HCT116 (cell line): ENCODE data around the gene THRB. TPM values are rescaled to one million over a fixed set of nuclear protein-coding genes. Genes with fewer than 3 reads are reported as not detected.

Experiments used
- ATAC-seq: fragments of 200-7000 bp; cut with Tn5 transposase; 2 replicates; pipeline ENCODE4 v1.9.1; 2020; ENCODE audit warnings: mild to moderate bottlenecking, moderate library complexity
- BruUV-seq: library from RNA; stranded (reverse); fragments of 400-500 nt; replicated peaks from 2 replicates; lab custom pipeline; 2021; lab: Mats Ljungman, UMichigan
- CTCF ChIA-PET: fragments of 300-600 bp; sonication (Branson Sonifier 250); formaldehyde crosslinking; loops from one replicate; lab custom pipeline; 2021; ENCODE audit warnings: antibody characterized with exemption; lab: Charles Lee
- POLR2A ChIA-PET: fragments of 300-600, 350-600 bp; sonication (Branson Sonifier 250); formaldehyde crosslinking; loops from one replicate; lab custom pipeline; 2021; ENCODE audit warnings: antibody characterized with exemption; lab: Charles Lee
- RAD21 ChIA-PET, 2 experiments: fragments of 300-600 bp; sonication (Branson Sonifier 250); formaldehyde crosslinking; loops; one replicate each; lab custom pipeline; 2023; ENCODE audit warnings: low total read pairs in 2 of 2; ENCODE audit not compliant: uncharacterized antibody in 2 of 2, unreplicated experiment in 2 of 2, low non-redundant PET in 1 of 2; lab: Charles Lee
- DNase-seq: peaks from one replicate; pipeline ENCODE4 v3.0.0-alpha.2; 2010; ENCODE audit warnings: low read depth, low spot score
- H2AFZ ChIP-seq: fragments of 200-600 bp; shearing (Covaris generic), sonication (generic); 2 replicates; pipeline ENCODE4 v1.6.1; 2017; ENCODE audit warnings: low read depth, mixed run types, mixed read lengths, antibody characterized with exemption, low read length; ENCODE audit not compliant: poor library complexity, severe bottlenecking
- H3K27ac ChIP-seq: 2 replicates; pipeline ENCODE4 v1.5.1; 2012; ENCODE audit warnings: low read depth, low read length
- H3K27me3 ChIP-seq: fragments of 200-600 bp; sonication (generic); 2 replicates; pipeline ENCODE4 v1.6.1; 2016; ENCODE audit warnings: mixed run types, low read length, mixed read lengths; ENCODE audit not compliant: insufficient read depth
- H3K36me3 ChIP-seq, 2 experiments: fragments of 200-500 bp in 1 of 2; fragments of 200-600 bp in 1 of 2; sonication (Bioruptor generic) in 1 of 2; sonication (generic) in 1 of 2; 2 replicates each; pipeline versions ENCODE4 v1.5.1 to v1.6.1; 2014 to 2016; ENCODE audit warnings: low read length in 2 of 2, inconsistent platforms in 1 of 2, mixed read lengths in 1 of 2, mixed run types in 1 of 2; ENCODE audit not compliant: insufficient read depth in 2 of 2, control insufficient read depth in 1 of 2
- H3K4me1 ChIP-seq, 2 experiments: fragments of 200-600 bp in 1 of 2; sonication (generic) in 1 of 2; 2 replicates each; pipeline versions ENCODE4 v1.5.1 to v1.6.1; 2012 to 2017; ENCODE audit warnings: low read length in 2 of 2, inconsistent platforms in 1 of 2, mild to moderate bottlenecking in 1 of 2, mixed read lengths in 1 of 2, mixed run types in 1 of 2, moderate library complexity in 1 of 2; ENCODE audit not compliant: insufficient read depth in 2 of 2, control insufficient read depth in 1 of 2
- H3K4me2 ChIP-seq: fragments of 200-600 bp; sonication (generic); 2 replicates; pipeline ENCODE4 v1.6.1; 2017; ENCODE audit warnings: mixed run types, low read length, mixed read lengths
- H3K4me3 ChIP-seq, 2 experiments: fragments of 200-600 bp in 1 of 2; sonication (generic) in 1 of 2; replicated peaks in 1 of 2; 2 replicates each; pipeline ENCODE4 v1.5.1; 2011 to 2016; ENCODE audit warnings: low read length in 2 of 2, control low read depth in 1 of 2, low read depth in 1 of 2, mild to moderate bottlenecking in 1 of 2, mixed read lengths in 1 of 2, mixed run types in 1 of 2
- H3K79me2 ChIP-seq: fragments of 200-600 bp; sonication (generic); 2 replicates; pipeline ENCODE4 v1.6.1; 2017; ENCODE audit warnings: mild to moderate bottlenecking, mixed run types, low read length, moderate library complexity, mixed read lengths; ENCODE audit not compliant: insufficient read depth
- H3K9ac ChIP-seq: fragments of 200-600 bp; sonication (generic); 2 replicates; pipeline ENCODE4 v1.6.1; 2016; ENCODE audit warnings: low read length, mixed read lengths
- H3K9me2 ChIP-seq: fragments of 200-600 bp; sonication (generic), shearing (Covaris generic); 2 replicates; pipeline ENCODE4 v1.6.1; 2017; ENCODE audit warnings: mixed run types, mild to moderate bottlenecking, moderate library complexity; ENCODE audit not compliant: insufficient read depth
- H3K9me3 ChIP-seq, 2 experiments: fragments of 200-500 bp in 1 of 2; fragments of 200-600 bp in 1 of 2; sonication (Bioruptor generic) in 1 of 2; sonication (generic) in 1 of 2; 2 replicates each; pipeline ENCODE4 v1.6.1; 2014 to 2017; ENCODE audit warnings: low read length in 2 of 2, mixed read lengths in 2 of 2, inconsistent platforms in 1 of 2, low read depth in 1 of 2, mild to moderate bottlenecking in 1 of 2, mixed run types in 1 of 2, moderate library complexity in 1 of 2; ENCODE audit not compliant: control insufficient read depth in 1 of 2, insufficient read depth in 1 of 2
- H4K20me1 ChIP-seq: fragments of 200-600 bp; sonication (generic), shearing (Covaris generic); 2 replicates; pipeline ENCODE4 v1.6.1; 2017; ENCODE audit warnings: mixed run types, mild to moderate bottlenecking, moderate library complexity; ENCODE audit not compliant: insufficient read depth
- CBX3 ChIP-seq: IDR thresholded peaks from 2 replicates; pipeline ENCODE4 v1.6.1; 2012; ENCODE audit warnings: low read depth
- CEBPB ChIP-seq: IDR thresholded peaks from 2 replicates; pipeline ENCODE4 v1.6.1; 2012; ENCODE audit warnings: low read depth
- EGR1 ChIP-seq: IDR thresholded peaks from 2 replicates; pipeline ENCODE4 v1.6.1; 2012; ENCODE audit warnings: low read depth
- EZH2 ChIP-seq: fragments of 200-600 bp; sonication (generic); IDR thresholded peaks from 2 replicates; pipeline ENCODE4 v1.6.1; 2017; ENCODE audit warnings: antibody characterized with exemption, mixed run types
- EZH2phosphoT487 ChIP-seq: fragments of 200-600 bp; IDR thresholded peaks from 2 replicates; pipeline ENCODE4 v1.6.1; 2018; ENCODE audit warnings: antibody characterized with exemption, borderline replicate concordance
- POLR2A ChIP-seq: IDR thresholded peaks from 2 replicates; pipeline ENCODE4 v1.7.0; 2011; ENCODE audit warnings: borderline replicate concordance; ENCODE audit not compliant: insufficient read depth, insufficient read length; ENCODE audit errors: extremely low read depth
- SIN3A ChIP-seq: IDR thresholded peaks from 2 replicates; pipeline ENCODE4 v1.6.1; 2012; ENCODE audit warnings: low read depth
- SRF ChIP-seq: IDR thresholded peaks from 2 replicates; pipeline ENCODE4 v1.6.1; 2012; ENCODE audit warnings: low read depth
- TCF7L2 ChIP-seq: IDR thresholded peaks from 2 replicates; pipeline ENCODE4 v1.7.0; 2011; ENCODE audit warnings: borderline replicate concordance, inconsistent platforms; ENCODE audit not compliant: insufficient read depth, insufficient read length; ENCODE audit errors: extremely low read depth
- ZFX ChIP-seq: fragments of 450-650 bp; IDR thresholded peaks from 2 replicates; pipeline ENCODE4 v1.6.1; 2017
- ZNF274 ChIP-seq: fragments of 200-500 bp; sonication (Bioruptor generic); IDR thresholded peaks from 2 replicates; pipeline ENCODE4 v1.6.1; 2014; ENCODE audit warnings: mild to moderate bottlenecking, low read depth, low read length, inconsistent platforms
- intact Hi-C: fragments of 100-400 bp; cut with micrococcal nuclease; formaldehyde crosslinking; loops from 2 replicates; pipeline ENCODE4 v1.10.0; 2022
- total RNA-seq: library from RNA; stranded (reverse); gene quantifications from one replicate; pipeline ENCODE4 v1.2.1, GENCODE V29; 2021; ENCODE audit not compliant: unreplicated experiment
- TF ChIP-seq, protein P1 (sequence below), 3 experiments: fragments of 200-600 bp in 1 of 3; sonication (generic) in 1 of 3; IDR thresholded peaks in 2 of 3; conservative IDR thresholded peaks in 1 of 3; 2 replicates each; pipeline ENCODE4 v1.5.1; 2012 to 2017; ENCODE audit warnings: low read depth in 2 of 3, low read length in 2 of 3, antibody characterized with exemption in 1 of 3, borderline replicate concordance in 1 of 3, control low read depth in 1 of 3, mild to moderate bottlenecking in 1 of 3, mixed read lengths in 1 of 3, mixed run types in 1 of 3, moderate library complexity in 1 of 3; ENCODE audit not compliant: insufficient read depth in 1 of 3
- TF ChIP-seq, protein P2 (sequence below): IDR thresholded peaks from 2 replicates; pipeline ENCODE4 v1.6.1; 2012

THRB gene
- total RNA-seq, 1 experiment from 2014 or later: 2.5 TPM

DNA sequence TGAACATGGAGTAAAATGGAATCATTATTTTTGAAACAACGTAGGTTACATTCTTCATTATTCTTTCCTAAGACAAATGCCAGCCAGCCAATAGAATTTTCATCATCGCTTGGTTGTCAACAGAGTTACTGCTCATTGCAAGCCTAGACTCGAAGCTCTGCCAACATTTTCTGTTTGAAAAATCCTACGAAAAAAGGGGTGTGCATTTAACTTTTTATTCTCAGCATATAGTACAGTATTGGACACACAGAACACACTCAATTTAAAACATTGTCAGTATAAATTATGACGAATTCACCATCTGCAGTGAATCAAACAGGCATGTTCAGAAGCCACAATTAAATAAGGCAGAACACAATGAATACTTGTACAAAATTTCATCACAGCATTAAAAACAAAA, 317.4 kb downstream of the THRB start:
- no peaks in the 10 kb centered on the region for H3K79me2 ChIP-seq
- RAD21 ChIA-PET: no interaction called here
- no peak overlapping the region for H3K4me3 ChIP-seq
- H3K4me1 ChIP-seq: no peaks in the 10 kb centered on the region
- H3K9me3 ChIP-seq: no peaks in the 10 kb centered on the region
- intact Hi-C loops: no loop called here
- no peaks in the 10 kb centered on the region for H3K9me2 ChIP-seq
- no peaks in the 10 kb centered on the region for H3K36me3 ChIP-seq
- H4K20me1 ChIP-seq: no peaks in the 10 kb centered on the region
- TF ChIP-seq, protein P1, sequence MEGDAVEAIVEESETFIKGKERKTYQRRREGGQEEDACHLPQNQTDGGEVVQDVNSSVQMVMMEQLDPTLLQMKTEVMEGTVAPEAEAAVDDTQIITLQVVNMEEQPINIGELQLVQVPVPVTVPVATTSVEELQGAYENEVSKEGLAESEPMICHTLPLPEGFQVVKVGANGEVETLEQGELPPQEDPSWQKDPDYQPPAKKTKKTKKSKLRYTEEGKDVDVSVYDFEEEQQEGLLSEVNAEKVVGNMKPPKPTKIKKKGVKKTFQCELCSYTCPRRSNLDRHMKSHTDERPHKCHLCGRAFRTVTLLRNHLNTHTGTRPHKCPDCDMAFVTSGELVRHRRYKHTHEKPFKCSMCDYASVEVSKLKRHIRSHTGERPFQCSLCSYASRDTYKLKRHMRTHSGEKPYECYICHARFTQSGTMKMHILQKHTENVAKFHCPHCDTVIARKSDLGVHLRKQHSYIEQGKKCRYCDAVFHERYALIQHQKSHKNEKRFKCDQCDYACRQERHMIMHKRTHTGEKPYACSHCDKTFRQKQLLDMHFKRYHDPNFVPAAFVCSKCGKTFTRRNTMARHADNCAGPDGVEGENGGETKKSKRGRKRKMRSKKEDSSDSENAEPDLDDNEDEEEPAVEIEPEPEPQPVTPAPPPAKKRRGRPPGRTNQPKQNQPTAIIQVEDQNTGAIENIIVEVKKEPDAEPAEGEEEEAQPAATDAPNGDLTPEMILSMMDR (IDR thresholded peaks at IDR 0.05 in 2 of 3, conservative IDR thresholded peaks at IDR 0.05 in 1 of 3; ENCODE audit: borderline replicate concordance in 1 of 3, insufficient read depth in 1 of 3, low read depth in 2 of 3, low read length in 2 of 3): no peak
- TF ChIP-seq POLR2A: no peak
- TF ChIP-seq CEBPB: no peak
- TF ChIP-seq TCF7L2: no peak
- no peak for TF ChIP-seq CBX3
- no peak for TF ChIP-seq ZNF274
- TF ChIP-seq, protein P2, sequence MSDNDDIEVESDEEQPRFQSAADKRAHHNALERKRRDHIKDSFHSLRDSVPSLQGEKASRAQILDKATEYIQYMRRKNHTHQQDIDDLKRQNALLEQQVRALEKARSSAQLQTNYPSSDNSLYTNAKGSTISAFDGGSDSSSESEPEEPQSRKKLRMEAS: no peak
- no peak for TF ChIP-seq ZFX
- no peak for TF ChIP-seq SRF
- TF ChIP-seq SIN3A: no peak
- no peak for TF ChIP-seq EZH2
- no peak for TF ChIP-seq EZH2phosphoT487
- TF ChIP-seq EGR1: no peak
- TF ChIP-seq, all 23 proteins: peak for 0
- H3K27me3 ChIP-seq: no peaks in the 10 kb centered on the region
- ChIA-PET POLR2A (no interaction called here), CTCF (interaction anchor here (3.1 kb wide), 1 partner anchor 9 kb away, joined by 11 read pairs; no protein-coding TSS in a partner anchor)
- H3K4me2 ChIP-seq: no peak overlapping the region
- no TSS peak for BruUV-seq
- no peak overlapping the region for H3K9ac ChIP-seq
- no peak overlapping the region for H3K27ac ChIP-seq
- DNase-seq: no peak
- H2AFZ ChIP-seq: no peak overlapping the region
- ATAC-seq: no peak
